ENCODE data around the gene LRRC32. TPM values are rescaled to one million over a fixed set of nuclear protein-coding genes. Genes with fewer than 3 reads are reported as not detected.

Gene LRRC32
- total RNA-seq, 1 donor from 2014 or later = 0.39 TPM

- no peak overlapping the region for H3K27ac Mint-ChIP-seq (ENCODE audit: unreplicated experiment)
- H3K9me3 Mint-ChIP-seq (ENCODE audit: unreplicated experiment) = peaks cover 4% of the 10 kb centered on the region
- TF ChIP-seq CTCF (IDR thresholded peaks at IDR 0.05; ENCODE audit: partially characterized antibody, unreplicated experiment) = no peak
- DNase-seq = no peak
- no peaks in the 10 kb centered on the region for H3K36me3 Mint-ChIP-seq (ENCODE audit: unreplicated experiment)
- peaks cover 7% of the 10 kb centered on the region for H3K4me1 Mint-ChIP-seq (ENCODE audit: low read depth, unreplicated experiment)
- H3K4me3 Mint-ChIP-seq (ENCODE audit: unreplicated experiment) = no peak overlapping the region
- H3K27me3 Mint-ChIP-seq (ENCODE audit: unreplicated experiment) = peaks cover 21% of the 10 kb centered on the region
Measured at GRCh38 chr11:76686261-76687079, 15.9 kb upstream of the LRRC32 start.

GRCh38 chr11:76685831-76686230, 15.3 kb upstream of the LRRC32 start:
- H3K4me1 Mint-ChIP-seq (ENCODE audit: low read depth, unreplicated experiment) = peaks cover 7% of the 10 kb centered on the region
- no peaks in the 10 kb centered on the region for H3K36me3 Mint-ChIP-seq (ENCODE audit: unreplicated experiment)
- H3K9me3 Mint-ChIP-seq (ENCODE audit: unreplicated experiment) = peaks cover 4% of the 10 kb centered on the region
- DNase-seq = no peak
- peaks cover 22% of the 10 kb centered on the region for H3K27me3 Mint-ChIP-seq (ENCODE audit: unreplicated experiment)
- H3K27ac Mint-ChIP-seq (ENCODE audit: unreplicated experiment) = no peak overlapping the region
- TF ChIP-seq CTCF (IDR thresholded peaks at IDR 0.05; ENCODE audit: partially characterized antibody, unreplicated experiment) = no peak
- no peak overlapping the region for H3K4me3 Mint-ChIP-seq (ENCODE audit: unreplicated experiment)

GRCh38 chr11:76685237-76685636, 14.7 kb upstream of the LRRC32 start:
- Mint-ChIP-seq H3K9me3 (ENCODE audit: unreplicated experiment) (peaks cover 4% of the 10 kb centered on the region), H3K36me3 (ENCODE audit: unreplicated experiment) (no peaks in the 10 kb centered on the region), H3K4me3 (ENCODE audit: unreplicated experiment) (no peak overlapping the region), H3K27me3 (ENCODE audit: unreplicated experiment) (peaks cover 22% of the 10 kb centered on the region), H3K4me1 (ENCODE audit: low read depth, unreplicated experiment) (peaks cover 7% of the 10 kb centered on the region), H3K27ac (ENCODE audit: unreplicated experiment) (no peak overlapping the region)
- no peak for DNase-seq
- no peak for TF ChIP-seq CTCF (IDR thresholded peaks at IDR 0.05; ENCODE audit: partially characterized antibody, unreplicated experiment)

- no peak for DNase-seq
- Mint-ChIP-seq H3K9me3 (ENCODE audit: unreplicated experiment) (peaks cover 5% of the 10 kb centered on the region), H3K4me3 (ENCODE audit: unreplicated experiment) (no peak overlapping the region), H3K27ac (ENCODE audit: unreplicated experiment) (no peak overlapping the region), H3K36me3 (ENCODE audit: unreplicated experiment) (no peaks in the 10 kb centered on the region), H3K27me3 (ENCODE audit: unreplicated experiment) (peaks cover 28% of the 10 kb centered on the region), H3K4me1 (ENCODE audit: low read depth, unreplicated experiment) (peaks cover 7% of the 10 kb centered on the region)
- TF ChIP-seq CTCF (IDR thresholded peaks at IDR 0.05; ENCODE audit: partially characterized antibody, unreplicated experiment) = no peak
Measured at GRCh38 chr11:76684516-76684915, 14.0 kb upstream of the LRRC32 start.
